Measurements from ENCODE around the gene HMGCR.
"Not testable (repeated sequence)": the region's sequence is repeated elsewhere in the genome, so short reads cannot be mapped to it uniquely, and the experiment has no call there.

HMGCR gene

GRCh38 chr5:75336615-75337336 lies at the start of gene HMGCR:
HMGCR (plus strand) TSS chr5:75337220; CDS start chr5:75342606, 5,386 bp downstream.
- DNase-seq, result peak; percentile 100

GRCh38 chr5:75291844-75292243 lies 45.2 kb upstream of the HMGCR start:
- not testable (repeated sequence) for DNase-seq

DNA sequence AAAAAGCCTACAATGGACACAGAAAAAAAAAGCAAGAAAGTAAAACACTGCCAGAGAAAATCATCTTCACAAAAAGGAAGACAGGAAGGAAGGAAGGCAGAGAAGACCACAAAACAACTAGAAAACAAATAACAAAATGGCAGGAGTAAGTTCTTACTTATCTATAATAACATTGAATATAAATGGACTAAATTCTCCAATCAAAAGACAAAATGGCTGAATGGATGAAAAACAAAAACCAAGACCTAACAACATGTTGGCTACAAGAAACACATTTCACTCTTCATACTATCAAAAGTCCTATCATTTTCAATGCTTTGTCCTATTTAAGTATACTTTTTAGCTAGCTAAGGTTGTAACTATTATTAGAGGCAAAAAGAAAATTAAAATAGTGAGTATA lies 36.9 kb upstream of the HMGCR start:
- DNase-seq, result no peak

GRCh38 chr5:75303419-75303818 lies 33.6 kb upstream of the HMGCR start:
- no peak for DNase-seq

GRCh38 chr5:75304486-75304885 lies 32.5 kb upstream of the HMGCR start:
- DNase-seq, result not testable (repeated sequence)

DNA sequence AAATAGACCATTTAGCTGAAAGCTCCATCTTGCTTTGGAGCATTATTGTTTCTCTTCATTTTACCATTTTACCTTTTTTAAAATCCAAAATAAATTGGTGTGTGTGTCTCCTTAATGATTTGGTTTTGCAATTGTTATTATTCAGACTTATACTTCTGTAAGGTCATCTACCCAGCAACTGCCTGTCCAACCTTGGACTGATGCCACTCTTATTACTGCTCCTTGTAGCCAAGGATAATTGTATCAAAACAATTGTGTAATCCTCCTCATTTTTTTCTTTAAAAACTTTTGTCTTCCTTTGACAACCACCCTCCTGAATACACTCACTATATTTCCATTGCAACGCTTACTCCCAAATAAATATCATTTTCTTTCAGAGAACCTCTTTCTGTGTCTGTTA lies 30.3 kb upstream of the HMGCR start:
- no peak for DNase-seq

GRCh38 chr5:75310212-75310611 lies 26.8 kb upstream of the HMGCR start:
- no peak for DNase-seq

GRCh38 chr5:75319148-75319547 lies 17.9 kb upstream of the HMGCR start:
- not testable (repeated sequence) for DNase-seq

DNA sequence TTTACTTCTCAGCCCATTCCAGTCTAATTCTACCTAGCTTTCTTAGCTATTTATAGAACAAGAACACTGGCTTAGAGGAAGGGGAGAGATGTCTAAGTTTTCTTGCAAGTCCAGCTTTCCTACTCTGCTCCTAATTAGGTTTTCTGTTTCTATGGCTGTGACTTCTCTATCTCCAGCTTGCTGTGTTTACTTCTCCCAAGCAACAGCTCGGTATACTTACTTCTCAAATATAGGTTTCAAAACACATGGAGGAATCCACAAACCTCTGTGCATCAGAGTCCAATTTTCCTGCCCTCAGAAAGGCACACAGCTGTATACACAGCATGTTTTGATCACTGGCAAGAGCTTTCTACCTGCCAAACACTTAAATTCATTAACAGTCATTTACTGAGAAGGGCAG lies 17.4 kb upstream of the HMGCR start:
- no peak for DNase-seq

DNA sequence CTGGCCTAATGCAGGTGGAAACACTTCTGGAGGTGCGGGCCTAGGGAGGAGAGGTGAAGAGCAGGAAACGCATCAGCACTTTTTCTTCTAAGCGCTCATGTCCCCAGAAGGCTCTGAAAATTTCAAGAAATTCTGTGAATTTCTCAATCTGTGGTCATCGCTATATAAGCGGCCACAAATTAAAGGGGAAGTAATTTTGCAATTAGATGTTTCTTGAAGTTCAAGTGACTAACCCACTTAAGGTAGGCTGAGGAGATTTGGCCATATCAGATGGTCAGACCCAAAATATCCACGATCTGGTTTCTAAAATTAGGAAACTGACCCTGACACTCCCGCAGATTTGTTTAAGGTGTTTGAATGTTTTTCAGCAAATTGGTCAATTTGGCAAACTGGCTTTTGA lies 16.6 kb upstream of the HMGCR start:
- DNase-seq, result no peak

DNA sequence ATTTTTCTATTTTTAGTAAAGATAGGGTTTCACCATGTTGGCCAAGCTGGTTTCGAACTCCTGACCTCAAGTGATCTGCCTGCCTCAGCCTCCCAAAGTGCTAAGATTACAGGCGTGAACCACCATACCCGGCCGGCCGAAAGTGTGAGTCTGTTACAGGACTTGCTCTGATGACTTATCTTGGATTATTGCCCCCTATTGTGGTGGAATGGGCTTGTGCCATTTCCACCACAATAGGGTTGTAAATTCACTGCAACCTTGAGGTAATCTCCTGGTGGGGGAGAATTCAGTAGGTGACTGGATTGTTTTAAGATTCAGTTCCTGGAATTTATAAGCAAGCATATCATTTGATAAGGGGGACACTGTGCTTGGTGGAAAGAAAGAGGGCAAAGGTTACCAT lies 15.0 kb upstream of the HMGCR start:
- no peak for DNase-seq

- no peak for DNase-seq
These were observed 12.2 kb upstream of the HMGCR start for GRCh38 chr5:75324791-75325190.

DNA sequence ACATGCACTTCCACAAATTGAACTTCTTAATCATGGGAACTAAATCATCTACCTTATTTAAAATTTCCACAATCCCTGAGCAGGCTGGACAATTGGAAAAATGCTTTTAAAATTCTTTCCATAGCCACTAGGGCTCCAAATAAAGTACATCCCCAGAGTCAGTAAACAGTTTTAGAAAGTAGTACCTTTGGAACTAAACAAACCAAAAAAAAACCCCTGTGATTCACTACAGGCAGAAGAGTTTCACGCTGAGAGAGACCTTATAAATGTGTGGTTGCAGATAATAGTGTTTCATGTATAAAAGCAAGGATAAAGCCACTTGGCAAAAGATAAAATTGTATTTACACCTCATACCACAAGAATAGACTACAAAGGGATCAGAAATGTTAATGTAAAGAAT lies 11.8 kb upstream of the HMGCR start:
- no peak for DNase-seq

DNA sequence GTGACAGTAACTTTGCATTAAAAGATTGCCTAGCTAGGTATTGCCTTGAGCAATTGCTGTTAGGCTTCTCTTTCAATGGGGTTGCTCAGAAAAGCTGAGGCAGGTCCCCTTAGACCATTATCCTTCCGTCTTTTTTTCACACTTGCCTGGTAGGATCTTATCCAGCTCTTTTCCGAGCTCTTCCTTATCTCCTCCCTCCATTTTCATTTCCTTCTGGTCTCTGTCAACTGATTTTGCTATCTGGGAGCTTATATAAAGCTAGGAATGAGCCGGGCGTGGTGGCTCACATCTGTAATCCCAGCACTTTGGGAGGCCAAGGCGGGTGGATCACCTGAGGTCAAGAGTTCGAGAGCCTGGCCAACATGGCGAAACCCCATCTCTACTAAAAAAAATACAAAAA lies 6.6 kb upstream of the HMGCR start:
- no peak for DNase-seq

DNA sequence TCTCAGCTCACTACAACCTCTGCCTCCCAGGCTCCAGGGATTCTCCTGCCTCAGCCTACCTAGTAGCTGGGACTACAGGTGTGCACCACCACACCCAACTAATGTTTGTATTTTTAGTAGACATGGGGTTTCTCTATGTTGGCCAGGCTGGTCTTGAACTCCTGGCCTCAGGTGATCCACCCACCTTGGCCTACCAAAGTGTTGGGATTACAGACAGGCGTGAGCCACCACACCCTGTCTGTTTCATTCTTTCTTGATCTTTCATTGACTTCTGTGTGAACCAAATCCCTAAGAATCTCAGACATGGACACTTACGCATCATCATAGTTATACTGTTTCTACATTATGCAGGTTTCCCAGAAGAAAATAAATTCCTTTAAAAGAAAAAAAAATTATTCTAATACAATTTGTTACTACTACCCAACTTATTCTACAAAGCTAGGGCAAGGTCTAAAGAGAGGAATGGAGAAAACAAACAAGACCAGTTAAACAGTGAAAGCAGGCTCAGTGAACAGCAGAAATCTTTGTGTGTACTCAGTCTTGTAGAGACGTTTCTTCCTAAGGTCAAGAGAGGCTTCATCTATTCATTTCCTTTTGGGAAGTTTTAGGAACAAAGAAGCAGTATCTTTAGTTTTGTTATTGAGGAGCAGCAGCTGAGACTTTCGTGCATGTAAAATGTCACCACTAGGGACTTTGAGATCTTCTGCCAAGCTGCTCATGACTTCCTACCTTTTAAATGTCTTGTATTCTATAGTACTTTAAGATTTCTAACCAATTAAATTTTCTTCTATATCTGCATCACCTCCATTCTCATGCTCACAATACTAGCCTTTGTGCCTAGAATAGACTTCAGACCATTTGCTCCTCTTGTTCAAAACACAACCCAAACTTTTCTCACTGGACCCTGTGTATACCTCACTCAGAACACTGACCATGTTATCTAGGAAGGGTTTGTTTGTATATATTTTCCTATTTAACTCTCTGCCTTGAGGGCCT lies 5.6 kb upstream of the HMGCR start:
- no peak for DNase-seq

DNA sequence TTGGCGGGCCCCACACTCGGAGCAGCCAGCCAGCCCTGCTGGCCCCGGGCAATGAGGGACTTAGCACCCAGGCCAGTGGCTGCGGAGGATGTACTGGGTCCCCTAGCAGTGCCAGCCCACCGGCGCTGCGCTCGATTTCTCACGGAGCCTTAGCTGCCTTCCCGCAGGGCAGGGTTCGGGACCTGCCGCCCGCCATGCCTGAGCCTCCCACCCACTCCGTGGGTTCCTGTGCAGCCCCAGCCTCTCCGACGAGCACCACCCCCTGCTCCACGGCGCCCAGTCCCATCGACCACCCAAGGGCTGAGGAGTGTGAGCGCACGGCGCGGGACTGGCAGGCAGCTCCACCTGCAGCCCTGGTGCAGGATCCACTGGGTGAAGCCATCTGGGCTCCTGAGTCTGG lies 3.3 kb upstream of the HMGCR start:
- not testable (repeated sequence) for DNase-seq

DNA sequence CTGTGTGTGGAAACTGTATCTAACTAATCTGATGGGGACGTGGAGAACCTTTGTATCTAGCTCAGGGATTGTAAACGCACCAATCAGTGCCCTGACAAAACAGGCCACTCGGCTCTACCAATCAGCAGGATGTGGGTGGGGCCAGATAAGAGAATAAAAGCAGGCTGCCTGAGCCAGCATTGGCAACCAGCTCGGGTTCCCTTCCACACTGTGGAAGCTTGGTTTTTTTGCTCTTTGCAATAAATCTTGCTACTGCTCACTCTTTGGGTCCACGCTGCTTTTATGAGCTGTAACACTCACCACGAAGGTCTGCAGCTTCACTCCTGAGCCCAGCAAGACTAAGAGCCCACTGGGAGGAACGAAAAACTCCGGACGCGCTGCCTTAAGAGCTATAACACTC lies 2.6 kb upstream of the HMGCR start:
- DNase-seq, result not testable (repeated sequence)

DNA sequence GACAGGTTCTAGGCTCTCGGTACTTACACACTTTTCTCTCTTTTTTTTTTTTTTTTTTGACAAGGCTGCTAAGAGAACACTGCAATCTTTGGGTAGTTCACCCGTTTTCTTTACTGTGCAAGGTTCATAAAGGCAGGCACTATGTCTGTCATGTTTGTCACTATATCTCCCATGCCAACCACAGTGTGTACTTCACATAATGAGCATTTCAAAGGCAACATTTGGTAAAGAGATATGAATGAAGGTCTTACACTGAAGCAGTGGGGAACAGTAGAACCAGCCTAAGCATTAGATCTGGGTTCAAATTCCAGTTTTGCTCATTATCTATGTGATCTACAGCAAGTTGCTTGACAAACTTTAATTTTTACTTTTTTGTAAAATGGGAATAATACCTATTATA lies 1.5 kb upstream of the HMGCR start:
- DNase-seq, result no peak

DNA sequence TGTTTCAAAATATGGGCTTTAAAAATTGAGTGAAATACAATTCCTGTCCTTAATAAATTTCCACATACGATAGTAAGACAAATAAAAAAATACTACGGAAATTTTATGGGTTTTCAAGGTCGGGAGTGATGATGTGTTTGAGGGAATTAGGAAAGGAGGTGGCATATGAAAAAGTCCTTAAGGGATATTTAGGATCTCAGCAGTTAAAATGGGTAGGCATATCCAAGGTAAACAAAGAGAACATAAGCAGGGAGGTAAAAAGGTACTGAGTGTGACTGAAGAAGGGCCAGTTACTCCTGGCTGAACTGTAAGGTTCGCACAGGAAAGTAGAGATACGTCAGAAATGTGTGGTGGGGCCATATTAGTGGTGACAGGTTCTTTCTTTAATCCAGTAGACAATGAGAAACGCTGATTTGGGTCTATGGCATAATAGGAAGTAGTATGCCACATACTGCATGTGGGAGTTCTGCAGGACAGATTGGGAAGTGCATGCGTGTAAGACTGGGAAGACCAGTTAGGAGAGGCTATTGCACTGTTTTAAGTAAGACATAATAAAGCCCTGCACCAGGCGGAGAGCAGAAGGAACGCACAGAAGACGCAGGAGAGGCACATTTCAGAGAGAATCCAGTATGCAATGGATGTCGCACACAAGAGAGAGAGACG lies 937 bp upstream of the HMGCR start:
- DNase-seq, result peak; percentile 89

- no peak for DNase-seq
These were observed 474 bp downstream of the HMGCR start for GRCh38 chr5:75337366-75338021.

GRCh38 chr5:75338408-75338807 lies 1.4 kb downstream of the HMGCR start:
- DNase-seq, result no peak

- DNase-seq, result no peak
These were observed 3.9 kb downstream of the HMGCR start for GRCh38 chr5:75340714-75341478.
